GM20431 (cell line): ENCODE data around the gene PIGH.
"Not testable (repeated sequence)": the region's sequence is repeated elsewhere in the genome, so short reads cannot be mapped to it uniquely, and the experiment has no call there.

Source experiments
- in situ Hi-C: fragments of 300-500 bp; cut with MseI, MboI; formaldehyde crosslinking; loops from one replicate; pipeline ENCODE4 v1.15.0; 2020; ENCODE audit warnings: low sequenced_read_pairs; ENCODE audit not compliant: unreplicated experiment

Gene PIGH

GRCh38 chr14:67557656-67558055 is 42.4 kb downstream of the PIGH start:
- in situ Hi-C loops: no loop called here

- in situ Hi-C loops: no loop called here
Measured at GRCh38 chr14:67557118-67557517, 43.0 kb downstream of the PIGH start.

- in situ Hi-C loops: no loop called here
Measured at GRCh38 chr14:67556671-67557070, 43.4 kb downstream of the PIGH start.

GRCh38 chr14:67555518-67556090 is 44.5 kb downstream of the PIGH start:
- in situ Hi-C loops: no loop called here

GRCh38 chr14:67554341-67554740 is 45.7 kb downstream of the PIGH start:
- in situ Hi-C loops: no loop called here

- in situ Hi-C loops: no loop called here
Measured at GRCh38 chr14:67553547-67553946, 46.5 kb downstream of the PIGH start.

GRCh38 chr14:67551940-67552339 is 48.1 kb downstream of the PIGH start:
- in situ Hi-C loops: no loop called here

- in situ Hi-C loops: no loop called here
Measured at GRCh38 chr14:67551123-67551522, 48.9 kb downstream of the PIGH start.

GRCh38 chr14:67549734-67550133 is 50.3 kb downstream of the PIGH start:
- in situ Hi-C loops: no loop called here

GRCh38 chr14:67547224-67547780 is 52.8 kb downstream of the PIGH start:
- in situ Hi-C loops: no loop called here

GRCh38 chr14:67544590-67544989 is 55.5 kb downstream of the PIGH start:
- in situ Hi-C loops: no loop called here

- in situ Hi-C loops: not testable (repeated sequence)
Measured at GRCh38 chr14:67542620-67543019, 57.4 kb downstream of the PIGH start.

- in situ Hi-C loops: no loop called here
Measured at GRCh38 chr14:67541448-67542387, 58.4 kb downstream of the PIGH start.
